GM18519 (cell line): Measurements from ENCODE around the gene PARP2.

Source experiments
- ATAC-seq: cut with Tn5 transposase; IDR thresholded peaks from one replicate; pipeline ENCODE4 v1.9.1; 2021; ENCODE audit warnings: mild to moderate bottlenecking, moderate library complexity; ENCODE audit not compliant: unreplicated experiment, low FRiP score

Gene PARP2

GRCh38 chr14:20388159-20388558, 44.7 kb downstream of the PARP2 start:
- ATAC-seq = no peak

GRCh38 chr14:20391505-20391904, 48.1 kb downstream of the PARP2 start:
- no peak for ATAC-seq

GRCh38 chr14:20397511-20397910, 54.1 kb downstream of the PARP2 start:
- no peak for ATAC-seq

DNA sequence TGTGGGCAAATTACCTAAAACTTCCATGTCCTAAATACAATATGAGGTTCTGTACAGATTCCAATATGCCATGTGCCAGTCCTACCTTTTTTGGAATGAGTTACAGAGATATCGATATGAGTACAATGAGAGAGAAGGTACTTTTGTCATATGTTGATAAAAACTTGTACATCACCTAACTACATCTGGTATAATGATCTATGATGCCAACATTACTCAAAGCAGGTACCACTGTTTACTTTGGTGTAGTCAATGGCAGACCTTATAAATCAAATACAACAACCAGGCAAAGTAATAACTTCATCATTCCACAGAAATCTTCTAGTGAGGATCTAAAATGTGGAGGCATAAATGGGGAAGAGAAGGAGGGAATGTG, 57.1 kb downstream of the PARP2 start:
- no peak for ATAC-seq

DNA sequence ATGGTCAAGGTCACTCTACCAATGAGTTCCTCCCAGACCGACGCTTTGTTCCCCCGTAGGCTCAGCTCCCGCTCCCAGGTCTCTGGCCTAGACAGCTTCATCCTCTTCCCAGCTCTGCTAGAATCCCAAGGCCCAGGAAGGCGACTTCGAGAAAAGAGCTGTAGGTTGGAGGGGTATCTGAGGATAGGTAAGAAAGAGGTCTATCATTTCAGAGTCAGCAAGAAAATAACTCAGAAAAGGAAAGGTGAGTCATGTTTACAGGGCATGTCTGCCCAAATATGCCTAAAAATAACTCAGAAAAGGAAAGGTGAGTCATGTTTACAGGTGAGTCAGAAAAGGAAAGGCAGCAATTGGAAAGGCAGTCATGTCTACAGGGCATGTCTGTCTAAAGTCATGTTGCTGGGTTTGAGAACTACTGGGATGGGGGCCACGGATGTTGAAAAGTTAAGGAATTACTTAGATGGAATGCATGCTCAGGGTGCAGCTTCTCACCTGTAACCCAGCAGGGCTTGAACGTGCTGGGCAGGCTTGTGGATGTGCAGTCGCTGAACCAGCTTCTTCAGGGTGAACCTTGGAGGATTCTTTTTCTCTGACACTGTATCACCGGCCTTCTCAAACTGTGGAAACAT, 57.6 kb downstream of the PARP2 start:
- no peak for ATAC-seq

- no peak for ATAC-seq
Measured at GRCh38 chr14:20403521-20403920, 60.1 kb downstream of the PARP2 start.
